GM19240 (cell line): ENCODE measurements around the gene CLASRP.

Experiments used
- DNase-seq: peaks from one replicate; pipeline ENCODE4 v3.0.0; 2011; ENCODE audit warnings: low spot score; ENCODE audit not compliant: insufficient read length

CLASRP gene

DNA sequence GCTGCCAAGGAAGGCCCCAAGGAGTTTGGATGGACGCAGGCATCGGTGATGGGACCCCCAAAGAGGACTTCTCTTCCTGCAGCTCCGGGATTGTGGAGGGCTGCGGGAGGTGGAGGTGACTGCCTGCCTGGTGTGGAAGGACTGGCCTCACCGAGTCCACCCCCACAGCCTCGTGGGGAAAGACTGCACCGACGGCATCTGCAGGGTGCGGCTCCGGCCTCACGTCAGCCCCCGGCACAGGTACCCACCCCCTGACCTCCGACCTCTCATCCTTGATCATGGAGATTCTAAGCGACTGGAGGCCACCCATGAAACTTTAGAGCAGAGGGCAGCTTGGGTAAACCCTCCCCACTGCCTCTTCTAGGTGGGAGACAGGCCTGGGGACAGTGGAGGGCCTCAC, 16.9 kb upstream of the CLASRP start:
- DNase-seq: no peak

- no peak for DNase-seq
Measured at GRCh38 chr19:45023048-45023447, 15.8 kb upstream of the CLASRP start.

- no peak for DNase-seq
Measured at GRCh38 chr19:45025264-45025663, 13.6 kb upstream of the CLASRP start.

DNA sequence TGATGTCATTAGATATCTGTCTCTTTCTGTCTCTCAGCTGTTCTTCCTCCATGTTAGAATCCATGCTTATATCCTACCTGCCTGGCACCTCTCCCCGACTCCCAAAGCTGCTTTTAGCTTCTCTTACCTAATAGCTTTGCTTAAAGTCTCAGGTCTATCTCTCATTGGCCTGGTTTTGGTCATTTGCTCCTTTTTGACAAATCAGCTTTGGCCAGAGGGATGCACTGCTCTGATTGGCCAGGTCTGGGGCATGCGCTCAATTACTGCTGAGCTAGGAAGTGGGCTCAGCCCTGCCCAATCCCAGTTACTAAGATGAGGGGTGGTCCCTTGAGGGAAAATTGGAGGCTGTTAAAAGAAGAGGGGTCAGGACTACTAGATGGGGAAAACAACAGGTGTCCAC, 11.5 kb upstream of the CLASRP start:
- DNase-seq: no peak

- DNase-seq: no peak
Measured at GRCh38 chr19:45030825-45031224, 8.0 kb upstream of the CLASRP start.

GRCh38 chr19:45032421-45032820, 6.4 kb upstream of the CLASRP start:
- no peak for DNase-seq

GRCh38 chr19:45035755-45036154, 3.1 kb upstream of the CLASRP start:
- DNase-seq: no peak

DNA sequence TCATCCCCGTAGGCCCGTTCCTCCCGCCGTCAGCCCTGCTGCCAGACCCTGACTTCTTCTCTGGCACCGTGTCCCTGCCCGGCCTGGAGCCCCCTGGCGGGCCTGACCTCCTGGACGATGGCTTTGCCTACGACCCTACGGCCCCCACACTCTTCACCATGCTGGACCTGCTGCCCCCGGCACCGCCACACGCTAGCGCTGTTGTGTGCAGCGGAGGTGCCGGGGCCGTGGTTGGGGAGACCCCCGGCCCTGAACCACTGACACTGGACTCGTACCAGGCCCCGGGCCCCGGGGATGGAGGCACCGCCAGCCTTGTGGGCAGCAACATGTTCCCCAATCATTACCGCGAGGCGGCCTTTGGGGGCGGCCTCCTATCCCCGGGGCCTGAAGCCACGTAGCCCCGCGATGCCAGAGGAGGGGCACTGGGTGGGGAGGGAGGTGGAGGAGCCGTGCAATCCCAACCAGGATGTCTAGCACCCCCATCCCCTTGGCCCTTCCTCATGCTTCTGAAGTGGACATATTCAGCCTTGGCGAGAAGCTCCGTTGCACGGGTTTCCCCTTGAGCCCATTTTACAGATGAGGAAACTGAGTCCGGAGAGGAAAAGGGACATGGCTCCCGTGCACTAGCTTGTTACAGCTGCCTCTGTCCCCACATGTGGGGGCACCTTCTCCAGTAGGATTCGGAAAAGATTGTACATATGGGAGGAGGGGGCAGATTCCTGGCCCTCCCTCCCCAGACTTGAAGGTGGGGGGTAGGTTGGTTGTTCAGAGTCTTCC, 1.3 kb upstream of the CLASRP start:
- no peak for DNase-seq

DNA sequence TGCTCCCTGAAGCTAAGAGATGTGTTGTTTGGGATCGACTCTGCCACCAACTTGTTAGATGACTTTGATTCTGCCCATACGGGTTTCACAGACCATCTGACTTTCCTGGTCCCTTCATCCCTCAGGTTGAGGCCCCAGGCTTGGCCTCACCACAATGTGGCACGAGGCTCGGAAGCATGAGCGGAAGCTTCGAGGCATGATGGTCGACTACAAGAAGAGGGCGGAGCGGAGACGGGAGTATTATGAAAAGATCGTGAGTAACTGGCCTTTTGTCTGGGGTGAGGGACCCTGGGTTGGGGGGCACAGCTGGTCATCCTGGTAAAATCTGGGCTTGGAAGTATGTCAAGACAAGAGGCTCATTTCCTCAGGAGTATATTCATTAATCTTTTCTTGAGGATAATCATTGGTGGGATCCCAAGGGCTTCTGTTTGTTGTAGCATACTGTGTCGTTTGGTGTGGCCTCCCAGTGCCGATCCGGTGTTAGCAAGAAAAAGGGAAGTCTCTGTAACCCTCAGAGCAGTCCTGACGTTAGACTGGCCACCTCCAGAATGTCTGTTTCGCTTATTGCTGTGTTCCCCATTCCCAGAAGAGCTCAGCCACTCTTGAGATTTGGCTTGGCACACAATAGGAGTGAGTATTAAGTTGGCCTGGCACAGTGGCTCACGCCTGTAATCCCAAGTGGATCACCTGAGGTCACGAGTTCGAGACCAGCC, 1.4 kb downstream of the CLASRP start:
- no peak for DNase-seq

GRCh38 chr19:45041125-45041524, 2.3 kb downstream of the CLASRP start:
- DNase-seq: no peak

DNA sequence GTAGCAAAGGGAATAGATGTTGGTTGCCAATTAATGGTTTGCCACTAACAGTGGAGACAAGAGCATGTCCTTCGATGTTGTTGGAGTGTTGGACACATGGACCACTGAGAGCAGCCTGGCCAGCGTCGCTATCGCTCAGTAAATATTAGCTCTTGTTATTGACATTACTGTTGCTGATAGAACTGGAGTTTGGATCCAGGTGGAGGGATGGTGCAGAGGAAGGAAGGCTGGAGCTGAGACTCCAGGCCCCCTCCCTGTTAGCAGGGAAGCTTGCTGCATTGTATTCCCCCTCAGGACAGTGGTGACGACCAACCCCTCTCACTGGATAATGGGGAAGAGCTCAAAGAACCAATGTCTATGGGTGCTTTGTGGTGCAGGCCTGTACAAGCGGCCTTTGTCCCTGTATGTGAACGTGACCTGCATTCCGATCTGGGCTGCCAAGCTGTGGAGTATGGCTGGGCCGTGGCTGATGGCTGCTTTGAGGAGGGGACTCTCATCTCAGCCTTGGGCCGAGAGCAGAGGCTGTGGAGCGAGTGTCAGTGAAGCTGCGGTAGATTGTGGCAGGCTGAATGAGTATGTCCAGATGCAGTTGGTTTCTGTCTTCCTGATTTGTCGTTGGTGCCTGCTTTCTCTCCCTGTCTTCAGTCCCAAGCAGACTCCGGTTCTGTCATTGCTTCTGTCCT, 7.0 kb downstream of the CLASRP start:
- no peak for DNase-seq

GRCh38 chr19:45046355-45046754, 7.5 kb downstream of the CLASRP start:
- DNase-seq: no peak

GRCh38 chr19:45047188-45047797, 8.4 kb downstream of the CLASRP start:
- no peak for DNase-seq

DNA sequence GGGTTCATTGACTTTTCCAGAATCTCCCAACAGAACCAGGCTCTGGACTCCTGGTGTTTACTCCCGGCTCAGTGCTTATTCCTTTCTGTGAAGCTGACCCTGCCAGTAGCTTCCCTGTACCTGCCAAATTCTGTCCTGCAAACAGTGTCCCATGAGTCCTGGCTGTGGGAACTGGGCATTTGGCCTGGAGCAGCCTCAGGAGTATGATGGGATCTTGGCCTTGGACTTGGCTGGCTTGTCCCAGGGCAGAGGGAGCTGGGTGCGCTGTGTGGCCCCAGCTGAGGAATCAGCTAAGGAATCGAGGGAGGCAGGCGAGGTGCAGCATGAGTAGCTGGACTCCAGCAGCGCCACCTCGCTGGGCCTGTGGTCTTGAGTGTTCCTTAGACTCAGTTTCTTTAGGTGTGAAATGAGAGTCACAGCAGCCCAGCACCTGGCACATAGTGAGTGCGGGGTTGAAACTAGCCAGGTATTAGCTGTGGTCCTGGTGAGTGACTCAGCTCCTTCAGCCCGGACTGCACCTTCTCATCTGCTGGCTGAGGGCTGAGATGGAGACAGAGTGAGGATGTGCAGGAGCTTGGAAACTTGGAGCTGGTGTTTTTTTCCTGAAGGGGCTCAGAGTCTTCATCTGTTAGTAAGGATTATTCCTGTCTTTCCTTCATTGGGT, 10.4 kb downstream of the CLASRP start:
- no peak for DNase-seq

DNA sequence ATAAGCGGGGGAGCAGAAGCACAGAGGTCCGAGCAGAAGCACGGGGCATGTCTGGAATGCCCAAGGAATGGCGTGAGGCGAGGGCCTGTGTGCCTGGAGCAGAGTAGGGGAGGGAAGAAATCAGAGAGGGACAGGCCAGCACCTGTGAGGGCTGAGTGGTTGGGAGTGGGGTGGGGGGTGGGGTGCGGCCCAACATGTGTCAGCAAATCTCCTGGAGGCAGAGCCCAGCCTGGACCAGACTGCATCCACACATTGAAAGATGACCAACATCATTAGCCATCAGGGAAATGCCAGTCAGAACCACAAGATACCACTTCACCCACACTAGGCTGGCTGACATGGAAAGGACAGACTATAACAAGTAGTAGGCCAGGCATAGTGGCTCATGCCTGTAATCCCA, 11.2 kb downstream of the CLASRP start:
- DNase-seq: no peak

GRCh38 chr19:45051929-45052579, 13.2 kb downstream of the CLASRP start:
- DNase-seq: no peak

DNA sequence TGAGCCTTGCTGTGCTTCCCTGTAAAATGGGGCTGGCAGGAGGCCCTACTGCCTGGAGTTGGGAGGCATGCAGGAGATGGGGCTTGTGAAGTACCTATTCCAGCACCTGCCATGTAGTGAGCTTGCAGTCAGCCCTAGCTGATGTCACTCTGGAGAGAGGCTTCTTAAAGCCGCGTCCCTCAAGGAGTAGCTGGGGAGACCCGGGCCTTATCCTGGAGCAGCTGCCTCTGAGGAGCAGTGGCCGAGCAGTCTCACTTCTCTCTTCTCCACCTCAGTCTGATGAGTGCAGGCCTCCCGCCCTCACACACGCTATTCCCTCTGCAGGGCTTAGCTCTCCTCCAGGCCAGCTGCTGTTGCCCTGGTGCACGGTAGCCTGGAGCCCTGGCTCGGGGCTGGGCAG, 18.0 kb downstream of the CLASRP start:
- no peak for DNase-seq

GRCh38 chr19:45057444-45057843, 18.6 kb downstream of the CLASRP start:
- DNase-seq: no peak

DNA sequence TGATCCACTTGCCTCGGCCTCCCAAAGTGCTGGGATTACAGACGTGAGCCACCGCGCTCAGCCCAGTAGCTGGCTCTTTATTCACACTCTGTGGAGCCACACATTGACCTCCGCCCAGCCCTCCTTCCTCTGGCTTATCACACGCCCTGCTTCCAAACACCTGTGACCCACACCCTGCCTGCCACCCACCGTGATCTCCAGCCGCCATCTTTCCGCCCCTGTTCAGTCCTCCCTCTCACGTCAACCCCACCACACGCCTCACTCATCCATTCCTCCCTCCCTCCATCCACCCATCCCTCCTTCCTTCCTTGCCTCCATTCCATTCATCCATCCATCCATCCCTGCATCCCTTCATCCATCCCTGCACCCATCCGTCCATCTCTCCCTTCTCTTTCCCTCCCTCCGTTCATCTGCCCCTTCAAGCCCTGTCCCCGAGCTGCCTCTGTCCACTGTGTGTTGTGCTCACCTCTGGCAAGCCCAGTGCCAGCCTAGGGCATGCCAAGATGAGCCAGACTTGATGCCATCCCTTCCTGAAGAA, 19.8 kb downstream of the CLASRP start:
- no peak for DNase-seq

DNA sequence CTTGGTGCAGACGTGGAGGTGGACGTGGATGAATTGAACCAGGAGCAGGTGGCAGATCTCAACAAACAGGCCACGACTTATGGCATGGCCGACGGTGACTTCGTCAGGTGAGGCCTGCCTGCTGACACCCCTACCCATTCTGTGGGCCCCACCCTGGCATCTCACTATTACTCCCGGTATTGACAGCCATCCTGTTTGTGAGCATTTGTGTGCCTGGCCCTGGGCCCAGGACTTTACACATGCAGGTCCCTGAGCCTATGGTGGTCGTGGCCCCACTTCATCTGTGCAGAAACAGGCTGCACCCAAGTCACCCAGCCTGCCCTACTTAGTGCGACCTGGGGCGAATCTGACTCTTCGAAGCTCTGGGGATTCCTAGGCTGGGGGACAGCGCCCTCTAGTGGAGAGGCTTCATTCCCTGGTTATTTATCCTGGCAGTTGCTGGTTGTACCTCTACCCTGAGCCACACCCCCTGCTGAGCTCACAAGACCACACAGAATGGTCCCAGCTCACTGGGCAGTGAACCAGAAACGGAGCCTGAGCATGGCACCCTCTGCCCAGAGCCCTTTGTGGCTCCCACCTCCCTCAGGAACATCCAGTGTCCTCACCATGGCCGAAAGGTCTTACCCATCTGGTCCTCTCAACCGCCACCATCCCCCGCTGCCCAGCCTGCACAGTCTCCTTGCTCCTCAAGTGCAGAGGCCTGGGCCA, 20.6 kb downstream of the CLASRP start:
- peak; percentile 91 for DNase-seq
